Measurements from ENCODE around the gene IREB2. TPM values are rescaled to one million over a fixed set of nuclear protein-coding genes. Genes with fewer than 3 reads are reported as not detected.

IREB2 gene
- total and polyA plus RNA-seq, 2 of the 13 experiments (the other 11 are each of a cell fraction or from before 2014, with no cell fraction given) = 24.2 to 30.4 TPM

- no peak for FAIRE-seq
- peak; percentile 58; the same call in 2 of the 3 replicates for ATAC-seq
- H3K4me3 ChIP-seq (replicated peaks in 1 of 3; ENCODE audit: insufficient read depth in 1 of 3, low read depth in 2 of 3, low read length in 3 of 3) = no peak overlapping the region
- TF ChIP-seq, protein P1, sequence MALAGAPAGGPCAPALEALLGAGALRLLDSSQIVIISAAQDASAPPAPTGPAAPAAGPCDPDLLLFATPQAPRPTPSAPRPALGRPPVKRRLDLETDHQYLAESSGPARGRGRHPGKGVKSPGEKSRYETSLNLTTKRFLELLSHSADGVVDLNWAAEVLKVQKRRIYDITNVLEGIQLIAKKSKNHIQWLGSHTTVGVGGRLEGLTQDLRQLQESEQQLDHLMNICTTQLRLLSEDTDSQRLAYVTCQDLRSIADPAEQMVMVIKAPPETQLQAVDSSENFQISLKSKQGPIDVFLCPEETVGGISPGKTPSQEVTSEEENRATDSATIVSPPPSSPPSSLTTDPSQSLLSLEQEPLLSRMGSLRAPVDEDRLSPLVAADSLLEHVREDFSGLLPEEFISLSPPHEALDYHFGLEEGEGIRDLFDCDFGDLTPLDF (CRISPR knock-in tag; IDR thresholded peaks at IDR 0.05) = no peak
- TF ChIP-seq, protein P2, sequence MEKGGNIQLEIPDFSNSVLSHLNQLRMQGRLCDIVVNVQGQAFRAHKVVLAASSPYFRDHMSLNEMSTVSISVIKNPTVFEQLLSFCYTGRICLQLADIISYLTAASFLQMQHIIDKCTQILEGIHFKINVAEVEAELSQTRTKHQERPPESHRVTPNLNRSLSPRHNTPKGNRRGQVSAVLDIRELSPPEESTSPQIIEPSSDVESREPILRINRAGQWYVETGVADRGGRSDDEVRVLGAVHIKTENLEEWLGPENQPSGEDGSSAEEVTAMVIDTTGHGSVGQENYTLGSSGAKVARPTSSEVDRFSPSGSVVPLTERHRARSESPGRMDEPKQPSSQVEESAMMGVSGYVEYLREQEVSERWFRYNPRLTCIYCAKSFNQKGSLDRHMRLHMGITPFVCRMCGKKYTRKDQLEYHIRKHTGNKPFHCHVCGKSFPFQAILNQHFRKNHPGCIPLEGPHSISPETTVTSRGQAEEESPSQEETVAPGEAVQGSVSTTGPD (CRISPR knock-in tag; IDR thresholded peaks at IDR 0.05) = no peak
- peak; percentile 95 for TF ChIP-seq MAFF (IDR thresholded peaks at IDR 0.05; ENCODE audit: low read depth, low read length)
- TF ChIP-seq FOXA3 (CRISPR knock-in tag; IDR thresholded peaks at IDR 0.05) = 0 out of 2 replicates have a peak, but pooled peaks have one; percentile 30
- TF ChIP-seq XRCC5 (optimal IDR thresholded peaks at IDR 0.05; ENCODE audit: low read length) = no peak
- no peak for TF ChIP-seq ARID4A (CRISPR knock-in tag; IDR thresholded peaks at IDR 0.05; ENCODE audit: borderline replicate concordance)
- TF ChIP-seq, protein P3, sequence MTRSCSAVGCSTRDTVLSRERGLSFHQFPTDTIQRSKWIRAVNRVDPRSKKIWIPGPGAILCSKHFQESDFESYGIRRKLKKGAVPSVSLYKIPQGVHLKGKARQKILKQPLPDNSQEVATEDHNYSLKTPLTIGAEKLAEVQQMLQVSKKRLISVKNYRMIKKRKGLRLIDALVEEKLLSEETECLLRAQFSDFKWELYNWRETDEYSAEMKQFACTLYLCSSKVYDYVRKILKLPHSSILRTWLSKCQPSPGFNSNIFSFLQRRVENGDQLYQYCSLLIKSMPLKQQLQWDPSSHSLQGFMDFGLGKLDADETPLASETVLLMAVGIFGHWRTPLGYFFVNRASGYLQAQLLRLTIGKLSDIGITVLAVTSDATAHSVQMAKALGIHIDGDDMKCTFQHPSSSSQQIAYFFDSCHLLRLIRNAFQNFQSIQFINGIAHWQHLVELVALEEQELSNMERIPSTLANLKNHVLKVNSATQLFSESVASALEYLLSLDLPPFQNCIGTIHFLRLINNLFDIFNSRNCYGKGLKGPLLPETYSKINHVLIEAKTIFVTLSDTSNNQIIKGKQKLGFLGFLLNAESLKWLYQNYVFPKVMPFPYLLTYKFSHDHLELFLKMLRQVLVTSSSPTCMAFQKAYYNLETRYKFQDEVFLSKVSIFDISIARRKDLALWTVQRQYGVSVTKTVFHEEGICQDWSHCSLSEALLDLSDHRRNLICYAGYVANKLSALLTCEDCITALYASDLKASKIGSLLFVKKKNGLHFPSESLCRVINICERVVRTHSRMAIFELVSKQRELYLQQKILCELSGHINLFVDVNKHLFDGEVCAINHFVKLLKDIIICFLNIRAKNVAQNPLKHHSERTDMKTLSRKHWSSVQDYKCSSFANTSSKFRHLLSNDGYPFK (CRISPR knock-in tag; IDR thresholded peaks at IDR 0.05; ENCODE audit: borderline replicate concordance) = no peak
- TF ChIP-seq FOXA1 (IDR thresholded peaks at IDR 0.05) = no peak
- peak; percentile 17; the same call in 1 of the 2 replicates for TF ChIP-seq FOXA1 (CRISPR knock-in tag; IDR thresholded peaks at IDR 0.05)
- TF ChIP-seq, protein P4, sequence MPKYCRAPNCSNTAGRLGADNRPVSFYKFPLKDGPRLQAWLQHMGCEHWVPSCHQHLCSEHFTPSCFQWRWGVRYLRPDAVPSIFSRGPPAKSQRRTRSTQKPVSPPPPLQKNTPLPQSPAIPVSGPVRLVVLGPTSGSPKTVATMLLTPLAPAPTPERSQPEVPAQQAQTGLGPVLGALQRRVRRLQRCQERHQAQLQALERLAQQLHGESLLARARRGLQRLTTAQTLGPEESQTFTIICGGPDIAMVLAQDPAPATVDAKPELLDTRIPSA (CRISPR knock-in tag; IDR thresholded peaks at IDR 0.05; ENCODE audit: borderline replicate concordance) = no peak
- no peak for TF ChIP-seq ZNF788 (CRISPR knock-in tag; IDR thresholded peaks at IDR 0.05; ENCODE audit: borderline replicate concordance)
- TF ChIP-seq ARNTL (CRISPR knock-in tag; IDR thresholded peaks at IDR 0.05) = no peak
These were observed 11.4 kb downstream of the IREB2 start for GRCh38 chr15:78449220-78449999.

More at GRCh38 chr15:78449220-78449999, 11.4 kb downstream of the IREB2 start:
- peak; percentile 8 for DNase-seq (ENCODE audit: low spot score)
- H3K4me1 ChIP-seq (ENCODE audit: insufficient read depth, low read length) = peaks cover 46% of the 10 kb centered on the region
- in situ Hi-C loops (cut with HindIII; ENCODE audit: extremely low pct_ligation_motif_present, low pct_unique_long_range_greater_than_20kb) = no loop called here
- H3K27me3 ChIP-seq (ENCODE audit: control insufficient read depth in 1 of 2, insufficient read depth in 2 of 2, low read length in 2 of 2) = no peaks in the 10 kb centered on the region
- H3K79me2 ChIP-seq (ENCODE audit: insufficient read depth, low read length) = peaks cover 94% of the 10 kb centered on the region
- WGBS (ENCODE audit: low lambda C conversion rate) = 88% methylated on average over 8 of the region's 8 CpGs
- peaks cover 14 to 27% of the 10 kb centered on the region in 2 experiments for H3K36me3 ChIP-seq (replicated peaks in 1 of 2; ENCODE audit: control insufficient read depth in 1 of 2, insufficient read depth in 2 of 2, low read length in 2 of 2)
- TSS peak; percentile 3 for BruUV-seq (replicated peaks)
- H3K9ac ChIP-seq (ENCODE audit: insufficient read depth, low read depth, low read length) = no peak overlapping the region; the same call in 1 of the 2 replicates
- peak overlapping the region; percentile 28 for H3K27ac ChIP-seq (ENCODE audit: extremely low read length, insufficient read depth, low read length)
- CTCF ChIA-PET (ENCODE audit: low intra/inter-chr PET ratio, low total read pairs) = no interaction called here
- intact Hi-C loops (cut with micrococcal nuclease; ENCODE audit: unreplicated experiment) = no loop called here
- H2AFZ ChIP-seq (ENCODE audit: low read length) = no peak overlapping the region
- H3K9me3 ChIP-seq (ENCODE audit: low read length) = no peaks in the 10 kb centered on the region
- H3K4me2 ChIP-seq (ENCODE audit: low read depth, low read length) = peak overlapping the region; percentile 11; the same call in 1 of the 2 replicates
- H4K20me1 ChIP-seq (ENCODE audit: insufficient read depth, low read length) = peaks cover 15% of the 10 kb centered on the region
- POLR2A ChIA-PET = interaction anchor here (1.2 to 2.5 kb wide), 2 partner anchors 11 kb away, joined by 7 to 15 read pairs; partner anchors contain the start of gene IREB2

All from HepG2 (cell line).